Coronary artery (tissue), 2 donors: ENCODE data around the gene NFU1.

ENCODE experiments used
- DNase-seq: peaks from one replicate; pipeline ENCODE4 v3.0.0-alpha.2; 2017; ENCODE audit warnings: low spot score
- H3K27ac ChIP-seq, 2 donors: fragments of 200-600 bp; sonication (generic); one replicate each; pipeline ENCODE4 v1.5.1; 2016 to 2019
- H3K4me3 ChIP-seq: fragments of 200-600 bp; sonication (generic); 2 replicates; pipeline ENCODE4 v1.5.1; 2016; ENCODE audit warnings: mild to moderate bottlenecking, moderate library complexity
- CTCF ChIP-seq: fragments of 200-600 bp; sonication (generic); IDR thresholded peaks from one replicate; pipeline ENCODE4 v1.5.1; 2019; ENCODE audit warnings: antibody characterized with exemption

The NFU1 gene

GRCh38 chr2:69464575-69464974 is 27.3 kb upstream of the NFU1 start:
- DNase-seq, result peak; percentile 75
- Histone ChIP-seq H3K27ac (peak overlapping the region in 1 of 2 donors; percentile 52), H3K4me3 (no peak overlapping the region)
- no peak for TF ChIP-seq CTCF

GRCh38 chr2:69462780-69463179 is 25.5 kb upstream of the NFU1 start:
- H3K4me3 ChIP-seq, result no peak overlapping the region
- no peak for DNase-seq
- H3K27ac ChIP-seq, result no peak overlapping the region
- no peak for TF ChIP-seq CTCF

GRCh38 chr2:69461404-69461803 is 24.2 kb upstream of the NFU1 start:
- TF ChIP-seq CTCF, result no peak
- DNase-seq, result no peak
- Histone ChIP-seq H3K4me3 (no peak overlapping the region), H3K27ac (no peak overlapping the region)

GRCh38 chr2:69459936-69460335 is 22.7 kb upstream of the NFU1 start:
- no peak for TF ChIP-seq CTCF
- Histone ChIP-seq H3K4me3 (no peak overlapping the region), H3K27ac (no peak overlapping the region)
- DNase-seq, result no peak

GRCh38 chr2:69456950-69457445 is 19.8 kb upstream of the NFU1 start:
- Histone ChIP-seq H3K27ac (no peak overlapping the region), H3K4me3 (no peak overlapping the region)
- DNase-seq, result no peak
- no peak for TF ChIP-seq CTCF

- no peak for DNase-seq
- H3K4me3 ChIP-seq, result no peak overlapping the region
- no peak overlapping the region for H3K27ac ChIP-seq
- no peak for TF ChIP-seq CTCF
Observed at GRCh38 chr2:69456154-69456553, 18.9 kb upstream of the NFU1 start.

- DNase-seq, result no peak
- H3K27ac ChIP-seq, result no peak overlapping the region
- no peak for TF ChIP-seq CTCF
- H3K4me3 ChIP-seq, result no peak overlapping the region
Observed at GRCh38 chr2:69454976-69455375, 17.7 kb upstream of the NFU1 start.
